Measurements from ENCODE around the gene JAKMIP1.

JAKMIP1 gene

DNA sequence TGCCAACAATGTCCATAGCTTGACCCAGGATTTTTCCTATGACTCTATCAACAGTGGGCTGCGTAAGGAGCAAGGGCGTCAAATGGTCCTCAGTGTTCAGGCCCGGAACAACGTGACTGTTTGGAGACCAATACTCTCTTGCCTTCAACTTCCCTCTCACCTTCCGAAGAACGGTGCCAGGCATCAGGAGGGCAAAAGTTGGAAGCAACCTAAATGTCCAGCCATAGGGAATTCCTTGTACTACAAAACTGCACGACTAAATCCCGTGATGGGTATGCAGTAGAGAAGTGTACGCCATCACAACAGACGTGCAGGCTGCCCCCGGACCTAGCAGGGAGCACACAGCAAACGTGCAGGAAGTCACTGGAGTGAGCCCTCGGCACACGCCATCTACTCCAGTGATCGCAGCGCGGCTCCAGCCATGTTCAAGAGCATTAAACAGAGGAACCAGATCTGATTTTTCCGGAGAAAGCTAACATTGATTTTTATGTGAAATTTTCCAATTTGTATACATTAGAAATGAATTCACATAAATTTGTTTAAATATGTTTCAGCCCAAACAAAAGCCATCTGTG is 79.0 kb downstream of the JAKMIP1 start:
- no peak for DNase-seq (ENCODE audit: low read depth)
- TF ChIP-seq CTCF (IDR thresholded peaks at IDR 0.05; ENCODE audit: insufficient read depth, low read depth, low read length, missing control alignments), result no peak

GRCh38 chr4:6120361-6120760 is 80.0 kb downstream of the JAKMIP1 start:
- no peak for DNase-seq (ENCODE audit: low read depth)
- no peak for TF ChIP-seq CTCF (IDR thresholded peaks at IDR 0.05; ENCODE audit: insufficient read depth, low read depth, low read length, missing control alignments)
- H3K4me3 ChIP-seq (ENCODE audit: low read length), result no peak overlapping the region

More for the DNA sequence above, 79.0 kb downstream of the JAKMIP1 start:
- no peak overlapping the region for H3K4me3 ChIP-seq (ENCODE audit: low read length)

GRCh38 chr4:6119507-6120020 is 80.8 kb downstream of the JAKMIP1 start:
- peak; percentile 9 for DNase-seq (ENCODE audit: low read depth)
- no peak overlapping the region for H3K4me3 ChIP-seq (ENCODE audit: low read length)
- no peak for TF ChIP-seq CTCF (IDR thresholded peaks at IDR 0.05; ENCODE audit: insufficient read depth, low read depth, low read length, missing control alignments)

DNA sequence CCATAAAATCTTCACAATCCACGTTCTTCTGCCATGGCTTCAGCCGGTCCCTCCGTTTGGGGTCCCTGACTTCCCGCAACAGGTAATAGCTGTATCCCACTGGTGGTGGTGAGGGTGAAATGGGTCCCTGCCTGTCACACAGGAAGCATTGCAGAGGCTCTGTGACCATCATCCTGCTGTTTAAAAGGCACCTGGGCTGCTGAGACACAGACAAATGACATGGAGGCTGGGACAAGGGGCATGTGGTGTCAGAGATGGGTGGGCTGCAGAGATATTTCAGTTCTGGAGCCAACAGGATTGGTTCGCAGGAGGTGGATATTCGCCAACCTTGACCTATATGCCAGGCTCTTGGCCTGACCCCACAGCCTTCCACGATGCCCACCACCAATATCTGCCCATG is 82.1 kb downstream of the JAKMIP1 start:
- no peak for DNase-seq (ENCODE audit: low read depth)
- no peak for TF ChIP-seq CTCF (IDR thresholded peaks at IDR 0.05; ENCODE audit: insufficient read depth, low read depth, low read length, missing control alignments)

GRCh38 chr4:6116696-6117285 is 83.6 kb downstream of the JAKMIP1 start:
- H3K4me3 ChIP-seq (ENCODE audit: low read length), result no peak overlapping the region
- TF ChIP-seq CTCF (IDR thresholded peaks at IDR 0.05; ENCODE audit: insufficient read depth, low read depth, low read length, missing control alignments), result no peak
- no peak for DNase-seq (ENCODE audit: low read depth)

More for the DNA sequence above, 82.1 kb downstream of the JAKMIP1 start:
- no peak overlapping the region for H3K4me3 ChIP-seq (ENCODE audit: low read length)

DNA sequence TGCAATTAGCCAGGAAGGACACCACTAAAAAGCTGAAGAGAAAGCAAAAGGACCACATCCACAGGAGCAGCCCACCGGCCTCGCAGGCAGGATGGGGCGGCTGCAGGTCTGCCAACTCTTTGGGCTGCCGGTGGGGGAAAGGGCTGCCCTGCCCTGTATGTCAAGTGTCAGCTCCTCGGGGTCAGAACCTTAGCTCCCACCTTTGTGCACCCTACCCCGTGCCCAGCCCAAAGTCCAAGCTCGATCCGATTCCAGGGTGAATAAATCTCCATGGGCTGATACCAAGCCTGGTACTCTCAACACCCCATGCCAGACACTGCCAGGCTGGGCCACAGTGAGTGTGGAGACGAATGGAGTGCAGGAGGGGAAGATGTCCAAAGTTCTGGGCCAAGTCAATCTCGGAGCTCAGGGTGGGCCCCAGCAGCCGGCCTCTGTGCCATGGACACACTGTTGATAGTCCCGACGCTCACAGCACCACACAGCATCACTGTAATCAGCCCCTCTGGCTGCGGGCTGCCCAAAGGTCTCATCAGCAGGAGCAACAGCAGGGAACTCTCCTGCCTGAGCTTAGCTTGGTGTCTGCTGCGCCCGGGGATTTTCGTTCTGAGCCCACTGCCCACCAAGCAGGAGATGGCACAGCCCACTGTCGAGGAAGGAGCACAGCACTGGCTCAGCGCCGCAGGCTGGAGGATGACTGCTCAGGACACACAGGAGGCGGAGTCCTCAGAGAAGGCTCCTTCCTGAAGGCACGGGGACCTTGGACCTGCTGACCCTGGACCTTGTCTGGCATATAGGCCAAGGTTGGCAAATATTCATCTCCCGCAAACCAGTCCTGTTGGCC is 84.4 kb downstream of the JAKMIP1 start:
- DNase-seq (ENCODE audit: low read depth), result no peak
- H3K4me3 ChIP-seq (ENCODE audit: low read length), result no peak overlapping the region
- TF ChIP-seq CTCF (IDR thresholded peaks at IDR 0.05; ENCODE audit: insufficient read depth, low read depth, low read length, missing control alignments), result no peak
